ENCODE data around the gene CCSAP. TPM values are rescaled to one million over a fixed set of nuclear protein-coding genes. Genes with fewer than 3 reads are reported as not detected.

The CCSAP gene
- total RNA-seq, 1 donor from 2014 or later = 3.9 TPM

DNA sequence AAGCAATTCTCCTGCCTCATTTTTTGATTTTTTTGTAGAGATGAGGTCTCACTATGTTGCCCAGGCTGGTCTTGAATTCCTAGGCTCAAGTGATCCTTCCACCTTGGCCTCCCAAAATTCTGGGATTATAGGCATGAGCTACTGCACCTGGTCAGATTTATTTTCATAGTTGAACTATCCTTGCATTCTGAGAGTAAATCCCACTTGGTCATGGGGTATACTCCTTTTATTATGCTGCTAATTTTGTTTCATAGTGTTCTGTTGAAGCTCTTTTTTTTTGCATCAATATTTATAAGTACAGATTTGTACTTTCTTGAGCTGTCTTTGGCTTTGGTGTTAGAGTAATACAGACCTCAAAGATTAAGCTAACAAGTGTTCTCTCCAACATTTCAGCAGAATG lies 12.8 kb upstream of the CCSAP start:
- intact Hi-C loops (cut with DNase I) = no loop called here
- TF ChIP-seq POLR2AphosphoS5 (IDR thresholded peaks at IDR 0.05; ENCODE audit: insufficient read depth in 1 of 2, low read depth in 1 of 2) (no peak), POLR2A (IDR thresholded peaks at IDR 0.05) (no peak)
- TF ChIP-seq, protein P1, sequence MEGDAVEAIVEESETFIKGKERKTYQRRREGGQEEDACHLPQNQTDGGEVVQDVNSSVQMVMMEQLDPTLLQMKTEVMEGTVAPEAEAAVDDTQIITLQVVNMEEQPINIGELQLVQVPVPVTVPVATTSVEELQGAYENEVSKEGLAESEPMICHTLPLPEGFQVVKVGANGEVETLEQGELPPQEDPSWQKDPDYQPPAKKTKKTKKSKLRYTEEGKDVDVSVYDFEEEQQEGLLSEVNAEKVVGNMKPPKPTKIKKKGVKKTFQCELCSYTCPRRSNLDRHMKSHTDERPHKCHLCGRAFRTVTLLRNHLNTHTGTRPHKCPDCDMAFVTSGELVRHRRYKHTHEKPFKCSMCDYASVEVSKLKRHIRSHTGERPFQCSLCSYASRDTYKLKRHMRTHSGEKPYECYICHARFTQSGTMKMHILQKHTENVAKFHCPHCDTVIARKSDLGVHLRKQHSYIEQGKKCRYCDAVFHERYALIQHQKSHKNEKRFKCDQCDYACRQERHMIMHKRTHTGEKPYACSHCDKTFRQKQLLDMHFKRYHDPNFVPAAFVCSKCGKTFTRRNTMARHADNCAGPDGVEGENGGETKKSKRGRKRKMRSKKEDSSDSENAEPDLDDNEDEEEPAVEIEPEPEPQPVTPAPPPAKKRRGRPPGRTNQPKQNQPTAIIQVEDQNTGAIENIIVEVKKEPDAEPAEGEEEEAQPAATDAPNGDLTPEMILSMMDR (IDR thresholded peaks at IDR 0.05) = no peak
- Histone ChIP-seq H3K27me3 (no peaks in the 10 kb centered on the region), H3K4me3 (no peak overlapping the region), H3K27ac (no peak overlapping the region), H3K36me3 (no peaks in the 10 kb centered on the region), H3K9me3 (no peaks in the 10 kb centered on the region), H3K4me1 (no peaks in the 10 kb centered on the region)
- DNase-seq (ENCODE audit: extremely low spot score in 2 of 2) = no peak

DNA sequence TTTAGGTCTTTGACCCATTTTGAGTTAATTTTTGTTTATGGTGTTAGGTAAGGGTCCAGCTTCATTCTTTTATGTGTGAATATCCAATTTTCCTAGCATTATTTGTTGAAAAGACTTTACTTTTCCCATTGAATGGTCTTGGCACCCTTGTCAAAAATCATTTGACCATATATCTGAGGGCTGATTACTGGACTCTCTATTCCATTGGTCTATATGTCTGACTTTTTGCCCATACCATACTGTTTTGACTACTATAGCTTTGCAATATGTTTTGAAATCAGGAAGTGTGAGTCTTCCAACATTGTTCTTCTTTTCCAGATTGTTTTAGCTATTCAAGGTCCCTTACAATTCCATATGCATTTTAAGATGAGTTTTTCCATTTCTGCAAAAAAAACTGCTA lies 11.4 kb upstream of the CCSAP start:
- Histone ChIP-seq H3K4me3 (no peak overlapping the region), H3K27me3 (no peaks in the 10 kb centered on the region), H3K36me3 (no peaks in the 10 kb centered on the region), H3K9me3 (no peaks in the 10 kb centered on the region), H3K27ac (no peak overlapping the region), H3K4me1 (no peaks in the 10 kb centered on the region)
- intact Hi-C loops (cut with DNase I) = no loop called here
- no peak for DNase-seq (ENCODE audit: extremely low spot score in 2 of 2)
- TF ChIP-seq, protein P1 (IDR thresholded peaks at IDR 0.05) = no peak
- TF ChIP-seq POLR2A (IDR thresholded peaks at IDR 0.05) = no peak
- TF ChIP-seq POLR2AphosphoS5 (IDR thresholded peaks at IDR 0.05; ENCODE audit: insufficient read depth in 1 of 2, low read depth in 1 of 2) = no peak

DNA sequence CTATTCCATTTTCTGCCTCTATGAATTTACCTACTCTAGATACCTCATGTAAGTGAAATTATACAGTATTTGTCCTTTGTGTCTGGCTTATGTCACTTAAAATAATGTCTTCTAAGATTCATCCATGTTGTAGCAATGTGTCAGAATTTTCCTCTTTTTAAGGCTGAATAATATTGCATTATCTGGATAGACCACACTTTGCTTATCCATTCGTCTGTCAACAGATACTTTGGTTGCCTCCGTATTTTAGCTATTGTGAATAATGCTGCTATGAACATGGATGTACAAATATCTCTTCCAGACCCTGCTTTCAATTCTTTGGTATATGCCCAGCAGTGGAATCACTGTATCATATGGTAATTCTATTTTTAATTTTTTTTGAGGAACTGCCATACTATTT lies 10.1 kb upstream of the CCSAP start:
- DNase-seq (ENCODE audit: extremely low spot score in 2 of 2) = no peak
- Histone ChIP-seq H3K9me3 (no peaks in the 10 kb centered on the region), H3K27me3 (no peaks in the 10 kb centered on the region), H3K4me1 (no peaks in the 10 kb centered on the region), H3K27ac (no peak overlapping the region), H3K36me3 (no peaks in the 10 kb centered on the region), H3K4me3 (no peak overlapping the region)
- TF ChIP-seq, protein P1 (IDR thresholded peaks at IDR 0.05) = no peak
- TF ChIP-seq POLR2A (IDR thresholded peaks at IDR 0.05) (no peak), POLR2AphosphoS5 (IDR thresholded peaks at IDR 0.05; ENCODE audit: insufficient read depth in 1 of 2, low read depth in 1 of 2) (no peak)
- intact Hi-C loops (cut with DNase I) = no loop called here

DNA sequence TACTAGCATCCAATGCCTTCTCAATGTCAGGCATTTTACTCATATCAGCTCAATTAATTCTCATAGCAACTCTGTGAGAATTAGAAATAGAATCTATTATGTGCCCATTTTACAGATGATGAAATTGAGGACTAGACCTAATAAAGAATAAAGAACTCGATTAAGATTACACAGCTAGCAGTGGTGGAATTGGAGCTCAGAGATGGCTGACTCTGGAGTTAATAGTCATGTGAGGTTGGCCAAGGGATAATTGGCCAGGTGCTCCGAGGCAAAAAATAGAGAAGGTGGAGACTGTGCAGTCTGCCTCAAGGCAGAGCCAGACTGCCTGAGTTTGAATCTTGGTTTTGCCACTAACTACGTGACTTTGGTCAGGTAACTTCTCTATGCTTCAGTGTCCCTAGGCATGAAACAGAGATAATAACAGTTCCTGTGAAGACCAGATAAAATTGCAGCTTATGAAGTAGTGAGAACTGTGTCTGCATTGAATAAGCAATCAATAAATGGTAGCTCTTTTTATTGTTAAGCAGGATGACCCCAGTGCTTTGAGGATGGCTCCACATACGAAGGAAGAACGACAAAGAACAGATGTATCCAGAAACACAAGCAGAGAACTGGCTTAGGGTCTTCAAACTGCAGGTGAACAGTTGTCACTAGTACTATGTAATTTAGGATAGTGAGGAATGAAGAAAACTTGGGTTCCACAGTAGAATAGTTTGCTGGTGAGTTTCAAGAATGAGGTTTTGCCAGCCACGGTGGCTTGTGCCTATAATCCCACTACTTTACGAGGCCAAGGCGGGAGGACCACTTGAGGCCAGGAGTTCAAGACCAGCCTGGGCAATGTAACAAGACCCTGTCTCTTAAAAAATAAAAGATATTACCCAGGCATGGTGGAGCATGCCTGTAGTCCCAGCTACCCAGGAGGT lies 6.9 kb upstream of the CCSAP start:
- no peak overlapping the region for H3K4me3 ChIP-seq
- H3K9me3 ChIP-seq = no peaks in the 10 kb centered on the region
- no peak for DNase-seq (ENCODE audit: extremely low spot score in 2 of 2)
- TF ChIP-seq POLR2A (IDR thresholded peaks at IDR 0.05) (no peak), POLR2AphosphoS5 (IDR thresholded peaks at IDR 0.05; ENCODE audit: insufficient read depth in 1 of 2, low read depth in 1 of 2) (no peak)
- TF ChIP-seq, protein P1 (IDR thresholded peaks at IDR 0.05) = no peak
- intact Hi-C loops (cut with DNase I) = no loop called here
- H3K36me3 ChIP-seq = no peaks in the 10 kb centered on the region
- H3K27ac ChIP-seq = no peak overlapping the region
- H3K4me1 ChIP-seq = no peaks in the 10 kb centered on the region
- H3K27me3 ChIP-seq = no peaks in the 10 kb centered on the region

DNA sequence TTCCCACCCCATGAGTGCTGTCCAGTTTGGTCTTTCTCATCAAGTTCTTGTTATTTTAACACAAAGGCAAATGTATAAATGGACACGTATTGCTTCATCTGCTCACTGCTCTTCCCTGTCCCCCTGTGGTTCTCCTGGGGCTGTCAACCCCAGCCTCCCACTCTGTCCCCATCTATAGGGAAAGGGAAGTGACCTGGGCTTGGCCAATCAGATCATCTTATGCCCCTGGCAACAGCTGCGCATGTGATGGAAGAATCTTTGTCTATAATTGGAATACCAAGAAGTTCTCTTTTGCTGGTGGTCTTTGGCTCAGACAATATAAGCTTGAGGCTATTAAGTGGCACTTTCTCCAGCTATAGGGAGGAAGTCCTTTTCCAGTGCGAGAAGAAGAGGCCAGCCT lies 4.7 kb upstream of the CCSAP start:
- Histone ChIP-seq H3K27me3 (no peaks in the 10 kb centered on the region), H3K27ac (no peak overlapping the region), H3K9me3 (no peaks in the 10 kb centered on the region), H3K36me3 (no peaks in the 10 kb centered on the region), H3K4me1 (peaks cover 8% of the 10 kb centered on the region), H3K4me3 (no peak overlapping the region)
- intact Hi-C loops (cut with DNase I) = no loop called here
- TF ChIP-seq POLR2A (IDR thresholded peaks at IDR 0.05) (no peak), POLR2AphosphoS5 (IDR thresholded peaks at IDR 0.05; ENCODE audit: insufficient read depth in 1 of 2, low read depth in 1 of 2) (no peak)
- TF ChIP-seq, protein P1 (IDR thresholded peaks at IDR 0.05) = no peak
- no peak for DNase-seq (ENCODE audit: extremely low spot score in 2 of 2)
